Measurements from ENCODE around the gene RYR1. TPM values are rescaled to one million over a fixed set of nuclear protein-coding genes. Genes with fewer than 3 reads are reported as not detected.

Gene RYR1
- total RNA-seq, 1 donor = under 0.01 TPM

GRCh38 chr19:38519168-38519567 lies 85.7 kb downstream of the RYR1 start:
- Histone ChIP-seq H3K9me3 (ENCODE audit: low read depth, low read length) (no peaks in the 10 kb centered on the region), H3K36me3 (ENCODE audit: insufficient read depth, low read length) (no peaks in the 10 kb centered on the region), H3K79me2 (ENCODE audit: insufficient read depth, low read length) (no peaks in the 10 kb centered on the region), H3K4me1 (ENCODE audit: insufficient read depth, low read length) (no peaks in the 10 kb centered on the region), H3K4me3 (ENCODE audit: insufficient read depth, low read length) (no peak overlapping the region), H4K20me1 (ENCODE audit: insufficient read depth, low read length) (no peaks in the 10 kb centered on the region), H2AFZ (ENCODE audit: low read length) (no peak overlapping the region), H3K27me3 (ENCODE audit: insufficient read depth, low read length) (no peaks in the 10 kb centered on the region), H3K4me2 (ENCODE audit: insufficient read depth, low read length) (no peak overlapping the region), H3K27ac (ENCODE audit: low read depth, low read length) (no peak overlapping the region)
- DNase-seq (ENCODE audit: insufficient read length, low spot score, missing footprints) = peak; percentile 76
- TF ChIP-seq, protein P1, sequence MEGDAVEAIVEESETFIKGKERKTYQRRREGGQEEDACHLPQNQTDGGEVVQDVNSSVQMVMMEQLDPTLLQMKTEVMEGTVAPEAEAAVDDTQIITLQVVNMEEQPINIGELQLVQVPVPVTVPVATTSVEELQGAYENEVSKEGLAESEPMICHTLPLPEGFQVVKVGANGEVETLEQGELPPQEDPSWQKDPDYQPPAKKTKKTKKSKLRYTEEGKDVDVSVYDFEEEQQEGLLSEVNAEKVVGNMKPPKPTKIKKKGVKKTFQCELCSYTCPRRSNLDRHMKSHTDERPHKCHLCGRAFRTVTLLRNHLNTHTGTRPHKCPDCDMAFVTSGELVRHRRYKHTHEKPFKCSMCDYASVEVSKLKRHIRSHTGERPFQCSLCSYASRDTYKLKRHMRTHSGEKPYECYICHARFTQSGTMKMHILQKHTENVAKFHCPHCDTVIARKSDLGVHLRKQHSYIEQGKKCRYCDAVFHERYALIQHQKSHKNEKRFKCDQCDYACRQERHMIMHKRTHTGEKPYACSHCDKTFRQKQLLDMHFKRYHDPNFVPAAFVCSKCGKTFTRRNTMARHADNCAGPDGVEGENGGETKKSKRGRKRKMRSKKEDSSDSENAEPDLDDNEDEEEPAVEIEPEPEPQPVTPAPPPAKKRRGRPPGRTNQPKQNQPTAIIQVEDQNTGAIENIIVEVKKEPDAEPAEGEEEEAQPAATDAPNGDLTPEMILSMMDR (IDR thresholded peaks at IDR 0.05; ENCODE audit: extremely low read depth, low read depth, low read length) = no peak

- no peaks in the 10 kb centered on the region for H3K36me3 ChIP-seq (ENCODE audit: insufficient read depth, low read length)
- no peak overlapping the region for H3K4me3 ChIP-seq (ENCODE audit: insufficient read depth, low read length)
- no peaks in the 10 kb centered on the region for H3K4me1 ChIP-seq (ENCODE audit: insufficient read depth, low read length)
- no peak overlapping the region for H3K27ac ChIP-seq (ENCODE audit: low read depth, low read length)
- H3K4me2 ChIP-seq (ENCODE audit: insufficient read depth, low read length) = no peak overlapping the region
- no peaks in the 10 kb centered on the region for H4K20me1 ChIP-seq (ENCODE audit: insufficient read depth, low read length)
- DNase-seq (ENCODE audit: insufficient read length, low spot score, missing footprints) = no peak
- no peaks in the 10 kb centered on the region for H3K27me3 ChIP-seq (ENCODE audit: insufficient read depth, low read length)
- H3K9me3 ChIP-seq (ENCODE audit: low read depth, low read length) = no peaks in the 10 kb centered on the region
- TF ChIP-seq, protein P1 (IDR thresholded peaks at IDR 0.05; ENCODE audit: extremely low read depth, low read depth, low read length) = no peak
- H3K79me2 ChIP-seq (ENCODE audit: insufficient read depth, low read length) = no peaks in the 10 kb centered on the region
- H2AFZ ChIP-seq (ENCODE audit: low read length) = no peak overlapping the region
Measured at GRCh38 chr19:38519988-38520387, 86.5 kb downstream of the RYR1 start.

DNA sequence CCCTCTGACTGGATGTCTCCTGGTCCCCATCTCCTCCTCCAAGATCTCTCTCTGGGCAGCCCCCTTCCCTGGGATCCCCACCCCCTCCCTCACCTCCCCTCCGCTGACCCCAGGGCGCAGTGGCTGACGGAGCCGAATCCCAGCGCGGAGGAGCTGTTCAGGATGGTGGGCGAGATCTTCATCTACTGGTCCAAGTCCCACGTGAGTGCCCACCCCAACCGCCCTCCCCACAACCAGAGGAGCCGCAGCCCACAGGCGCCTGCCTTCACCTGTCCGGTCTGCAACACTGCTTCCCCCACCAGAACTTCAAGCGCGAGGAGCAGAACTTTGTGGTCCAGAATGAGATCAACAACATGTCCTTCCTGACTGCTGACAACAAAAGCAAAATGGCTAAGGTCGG lies 89.4 kb downstream of the RYR1 start:
- Histone ChIP-seq H3K27me3 (ENCODE audit: insufficient read depth, low read length) (no peaks in the 10 kb centered on the region), H3K36me3 (ENCODE audit: insufficient read depth, low read length) (no peaks in the 10 kb centered on the region), H3K9me3 (ENCODE audit: low read depth, low read length) (no peaks in the 10 kb centered on the region), H3K4me2 (ENCODE audit: insufficient read depth, low read length) (no peak overlapping the region), H3K4me1 (ENCODE audit: insufficient read depth, low read length) (no peaks in the 10 kb centered on the region), H3K4me3 (ENCODE audit: insufficient read depth, low read length) (no peak overlapping the region), H3K79me2 (ENCODE audit: insufficient read depth, low read length) (no peaks in the 10 kb centered on the region), H2AFZ (ENCODE audit: low read length) (no peak overlapping the region), H3K27ac (ENCODE audit: low read depth, low read length) (no peak overlapping the region), H4K20me1 (ENCODE audit: insufficient read depth, low read length) (no peaks in the 10 kb centered on the region)
- TF ChIP-seq, protein P1 (IDR thresholded peaks at IDR 0.05; ENCODE audit: extremely low read depth, low read depth, low read length) = no peak
- DNase-seq (ENCODE audit: insufficient read length, low spot score, missing footprints) = peak; percentile 64

- TF ChIP-seq, protein P1 (IDR thresholded peaks at IDR 0.05; ENCODE audit: extremely low read depth, low read depth, low read length) = no peak
- no peaks in the 10 kb centered on the region for H3K36me3 ChIP-seq (ENCODE audit: insufficient read depth, low read length)
- H3K4me2 ChIP-seq (ENCODE audit: insufficient read depth, low read length) = no peak overlapping the region
- no peaks in the 10 kb centered on the region for H3K9me3 ChIP-seq (ENCODE audit: low read depth, low read length)
- no peak for DNase-seq (ENCODE audit: insufficient read length, low spot score, missing footprints)
- H3K27me3 ChIP-seq (ENCODE audit: insufficient read depth, low read length) = no peaks in the 10 kb centered on the region
- H2AFZ ChIP-seq (ENCODE audit: low read length) = no peak overlapping the region
- H4K20me1 ChIP-seq (ENCODE audit: insufficient read depth, low read length) = no peaks in the 10 kb centered on the region
- no peaks in the 10 kb centered on the region for H3K79me2 ChIP-seq (ENCODE audit: insufficient read depth, low read length)
- H3K27ac ChIP-seq (ENCODE audit: low read depth, low read length) = no peak overlapping the region
- H3K4me1 ChIP-seq (ENCODE audit: insufficient read depth, low read length) = no peaks in the 10 kb centered on the region
- H3K4me3 ChIP-seq (ENCODE audit: insufficient read depth, low read length) = no peak overlapping the region
Measured at GRCh38 chr19:38523319-38523718, 89.8 kb downstream of the RYR1 start.
